ENCODE measurements around the gene PPFIA1. TPM values are rescaled to one million over a fixed set of nuclear protein-coding genes. Genes with fewer than 3 reads are reported as not detected.

PPFIA1 gene
- total RNA-seq: 21.9 TPM

GRCh38 chr11:70270104-70270876 is at the start of gene PPFIA1:
TSS of gene PPFIA1 (plus strand) at chr11:70270690. CDS start at chr11:70272173, 1,483 bp downstream.
- DNase-seq (ENCODE audit: low spot score): peak; percentile 98
- ATAC-seq: peak; percentile 95

- ATAC-seq (no peak), DNase-seq (ENCODE audit: low spot score) (no peak)
Measured at GRCh38 chr11:70220920-70221319, 49.6 kb upstream of the PPFIA1 start.

- ATAC-seq (peak; percentile 12), DNase-seq (ENCODE audit: low spot score) (no peak)
Measured at GRCh38 chr11:70225681-70226177, 44.8 kb upstream of the PPFIA1 start.

- DNase-seq (ENCODE audit: low spot score) (no peak), ATAC-seq (no peak)
Measured at GRCh38 chr11:70226183-70226582, 44.3 kb upstream of the PPFIA1 start.

- ATAC-seq: no peak
- DNase-seq (ENCODE audit: low spot score): no peak
Measured at GRCh38 chr11:70226967-70227366, 43.5 kb upstream of the PPFIA1 start.

- no peak for DNase-seq (ENCODE audit: low spot score)
Measured at GRCh38 chr11:70229737-70230136, 40.8 kb upstream of the PPFIA1 start.

GRCh38 chr11:70230151-70230839 is 40.2 kb upstream of the PPFIA1 start:
- DNase-seq (ENCODE audit: low spot score) (no peak), ATAC-seq (peak; percentile 69)

More at GRCh38 chr11:70229737-70230136, 40.8 kb upstream of the PPFIA1 start:
- ATAC-seq: no peak

- DNase-seq (ENCODE audit: low spot score) (no peak), ATAC-seq (no peak)
Measured at GRCh38 chr11:70230840-70231710, 39.4 kb upstream of the PPFIA1 start.

- DNase-seq (ENCODE audit: low spot score): no peak
- no peak for ATAC-seq
Measured at GRCh38 chr11:70233034-70233433, 37.5 kb upstream of the PPFIA1 start.

- no peak for DNase-seq (ENCODE audit: low spot score)
Measured at GRCh38 chr11:70233511-70233934, 37.0 kb upstream of the PPFIA1 start.

GRCh38 chr11:70233962-70234361 is 36.5 kb upstream of the PPFIA1 start:
- ATAC-seq: no peak
- no peak for DNase-seq (ENCODE audit: low spot score)

More at GRCh38 chr11:70233511-70233934, 37.0 kb upstream of the PPFIA1 start:
- no peak for ATAC-seq

GRCh38 chr11:70240337-70240736 is 30.2 kb upstream of the PPFIA1 start:
- no peak for DNase-seq (ENCODE audit: low spot score)
- no peak for ATAC-seq

- ATAC-seq (no peak), DNase-seq (ENCODE audit: low spot score) (no peak)
Measured at GRCh38 chr11:70241709-70242108, 28.8 kb upstream of the PPFIA1 start.

- ATAC-seq: no peak
- no peak for DNase-seq (ENCODE audit: low spot score)
Measured at GRCh38 chr11:70242885-70243284, 27.6 kb upstream of the PPFIA1 start.

GRCh38 chr11:70243912-70244652 is 26.4 kb upstream of the PPFIA1 start:
- no peak for ATAC-seq
- DNase-seq (ENCODE audit: low spot score): no peak

- ATAC-seq (no peak), DNase-seq (ENCODE audit: low spot score) (no peak)
Measured at GRCh38 chr11:70244698-70245097, 25.8 kb upstream of the PPFIA1 start.

- DNase-seq (ENCODE audit: low spot score) (no peak), ATAC-seq (no peak)
Measured at GRCh38 chr11:70246196-70246595, 24.3 kb upstream of the PPFIA1 start.

GRCh38 chr11:70247042-70247709 is 23.3 kb upstream of the PPFIA1 start:
- ATAC-seq (no peak), DNase-seq (ENCODE audit: low spot score) (no peak)

- DNase-seq (ENCODE audit: low spot score) (no peak), ATAC-seq (peak; percentile 74)
Measured at GRCh38 chr11:70247710-70248072, 22.8 kb upstream of the PPFIA1 start.

Measured in left lobe of liver (tissue), 2 donors.